OCI-LY3 (cell line): ENCODE data around the gene KRT38.

Source experiments
- CTCF ChIP-seq: fragments of 200-600, 300-600 bp; sonication (generic); IDR thresholded peaks from 2 replicates; pipeline ENCODE4 v1.5.1; 2014; ENCODE audit warnings: antibody characterized with exemption, low read length, low read depth
- EZH2phosphoT487 ChIP-seq: fragments of 200-600 bp; shearing (Covaris generic); IDR thresholded peaks from 2 replicates; pipeline ENCODE4 v1.6.1; 2018; ENCODE audit warnings: antibody characterized with exemption, mixed run types, low read depth

- TF ChIP-seq CTCF (no peak), EZH2phosphoT487 (no peak)
These were observed 42.7 kb upstream of the KRT38 start for GRCh38 chr17:41483531-41483930.
